Stimulated activated CD8-positive, alpha-beta memory T cell treated with anti-CD3 and anti-CD28 coated beads, Interleukin-7, amount 100 ng/mL, for 1 hour (primary cell): Measurements from ENCODE around the gene PSG2.
"Not testable (repeated sequence)": the region's sequence is repeated elsewhere in the genome, so short reads cannot be mapped to it uniquely, and the experiment has no call there.

Experiments used
- DNase-seq, 2 donors: peaks; one replicate each; pipeline ENCODE4 v3.0.0-alpha.2; 2020; ENCODE audit warnings: low read depth in 2 of 2

Gene PSG2

DNA sequence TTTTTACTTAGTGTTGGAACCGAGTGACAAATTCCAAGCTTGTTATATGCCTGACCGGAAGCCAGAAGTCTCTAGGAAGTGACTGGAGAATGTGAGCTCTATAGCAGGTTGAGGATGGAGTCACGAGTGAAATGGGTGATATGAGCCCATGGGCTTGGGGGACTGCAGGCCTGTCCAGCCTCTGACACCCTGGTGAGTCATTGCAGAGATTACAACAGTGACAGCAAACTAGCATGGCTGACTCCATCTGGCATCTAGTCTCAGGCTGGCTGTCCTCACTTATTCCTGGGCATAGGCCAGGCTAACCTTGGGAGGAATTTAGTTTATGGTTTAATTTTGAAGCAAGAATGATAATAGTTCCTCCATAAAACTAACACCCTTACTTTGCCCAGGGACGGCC is 4.6 kb downstream of the PSG2 start:
- not testable (repeated sequence) for DNase-seq

DNA sequence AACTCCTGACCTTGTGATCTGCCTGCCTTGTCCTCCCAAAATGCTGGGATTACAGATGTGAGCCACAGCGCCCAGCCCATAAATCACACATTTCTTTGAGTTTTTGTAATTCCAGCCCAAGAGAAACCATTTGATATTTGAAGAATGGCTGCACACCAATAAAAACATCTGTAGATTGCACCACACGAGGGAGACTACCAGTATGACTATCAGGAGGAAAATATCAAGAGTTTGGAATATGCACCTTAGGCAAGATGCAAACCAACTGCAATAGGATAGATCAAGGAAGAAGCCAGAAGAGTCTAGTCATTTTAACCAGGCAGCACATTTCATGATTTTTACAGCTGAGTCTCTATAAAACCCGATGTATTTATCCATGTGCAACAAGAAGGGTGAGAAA is 20.1 kb downstream of the PSG2 start:
- DNase-seq: not testable (repeated sequence)

DNA sequence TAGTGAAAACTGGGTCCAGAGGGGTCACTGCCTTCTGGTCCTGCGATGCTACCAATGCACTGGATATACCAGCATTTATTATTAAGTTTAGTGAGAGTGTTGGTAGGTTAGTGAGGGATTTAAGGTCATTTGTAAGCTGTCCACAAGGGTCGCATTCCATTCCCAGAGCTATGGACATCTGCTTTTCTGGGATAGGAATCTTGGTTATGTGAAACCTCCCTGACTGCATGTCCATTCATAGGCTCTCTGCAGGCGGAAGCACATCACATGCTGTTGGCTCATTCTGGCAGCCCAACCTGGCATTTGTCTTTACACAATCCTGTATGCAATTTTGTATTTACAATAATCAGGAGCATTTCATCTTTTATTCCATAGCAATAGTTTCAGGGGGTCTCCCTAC is 21.2 kb downstream of the PSG2 start:
- not testable (repeated sequence) for DNase-seq

DNA sequence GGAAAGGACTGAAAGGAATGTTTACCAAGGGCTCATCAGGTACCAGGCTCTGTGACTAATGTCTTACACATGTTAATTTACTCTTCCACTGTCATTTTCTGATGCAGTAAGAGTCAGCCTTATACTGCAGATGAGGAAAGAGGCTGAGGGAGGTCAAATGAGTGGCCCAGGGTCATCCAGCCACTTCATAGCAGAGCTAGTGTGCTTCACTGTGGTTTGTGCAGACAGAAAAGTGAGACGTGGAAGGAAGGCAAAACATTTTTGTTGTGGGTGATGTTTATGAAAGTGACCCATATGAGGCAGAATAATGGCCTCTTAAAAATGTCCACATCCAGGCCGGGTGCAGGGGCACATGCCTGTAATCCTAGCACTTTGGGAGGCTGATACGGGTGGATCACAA is 22.2 kb downstream of the PSG2 start:
- DNase-seq: not testable (repeated sequence)

DNA sequence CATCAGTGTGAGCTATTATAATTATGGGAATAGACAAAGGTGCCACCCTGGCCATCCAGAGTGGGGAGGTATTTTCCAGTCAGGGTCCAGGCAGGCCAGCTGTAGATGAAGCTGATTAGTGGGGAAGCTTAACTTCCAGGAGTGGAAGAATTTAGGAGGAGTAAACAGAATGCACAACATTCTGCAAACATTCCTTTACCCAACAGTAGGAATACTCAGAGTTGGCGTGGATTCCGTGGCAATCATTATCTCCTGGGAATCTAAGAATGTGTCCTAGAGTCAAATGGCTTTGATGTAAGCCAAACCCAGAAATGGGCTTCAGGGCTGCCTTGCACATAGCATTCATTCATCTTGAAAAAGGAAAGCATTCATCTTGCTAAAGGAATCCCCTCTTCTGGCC is 23.0 kb downstream of the PSG2 start:
- DNase-seq: not testable (repeated sequence)

DNA sequence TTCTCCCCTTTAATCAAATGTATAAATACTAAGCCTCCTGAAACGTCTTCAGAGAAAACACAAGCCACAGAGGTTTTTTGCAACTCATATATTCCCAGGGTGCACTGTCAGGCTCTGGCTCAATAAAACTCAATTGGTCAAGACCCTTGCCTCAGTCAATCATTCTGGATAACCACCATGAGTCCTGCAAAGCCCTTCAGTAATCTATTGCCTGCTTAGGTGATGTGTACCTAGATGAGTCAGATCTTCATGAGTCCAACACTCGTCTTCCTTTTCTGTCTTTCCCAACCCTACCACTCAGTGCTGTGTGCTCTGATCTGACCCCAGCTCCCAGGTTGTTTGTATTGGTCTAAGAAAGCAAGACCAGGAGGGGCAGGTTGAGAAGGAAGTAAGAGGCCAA is 24.1 kb downstream of the PSG2 start:
- not testable (repeated sequence) for DNase-seq

DNA sequence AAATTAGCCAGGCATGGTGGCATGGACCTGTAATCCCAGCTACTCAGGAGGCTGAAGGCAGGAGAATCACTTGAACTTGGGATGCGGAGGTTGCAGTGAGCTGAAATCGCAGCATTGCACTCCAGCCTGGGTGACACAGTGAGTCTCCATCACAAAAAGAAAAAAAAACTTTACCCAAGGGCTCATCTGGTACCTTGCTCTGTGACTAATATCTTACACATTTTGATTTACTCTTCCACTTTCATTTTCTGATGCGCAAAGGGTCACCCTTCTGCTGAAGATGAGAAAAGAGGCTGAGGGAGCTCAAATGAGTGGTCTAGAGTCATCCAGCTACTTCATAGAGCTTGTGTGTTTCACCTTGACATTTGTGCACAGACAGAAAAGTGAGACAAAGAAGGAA is 34.5 kb downstream of the PSG2 start:
- DNase-seq: not testable (repeated sequence)

DNA sequence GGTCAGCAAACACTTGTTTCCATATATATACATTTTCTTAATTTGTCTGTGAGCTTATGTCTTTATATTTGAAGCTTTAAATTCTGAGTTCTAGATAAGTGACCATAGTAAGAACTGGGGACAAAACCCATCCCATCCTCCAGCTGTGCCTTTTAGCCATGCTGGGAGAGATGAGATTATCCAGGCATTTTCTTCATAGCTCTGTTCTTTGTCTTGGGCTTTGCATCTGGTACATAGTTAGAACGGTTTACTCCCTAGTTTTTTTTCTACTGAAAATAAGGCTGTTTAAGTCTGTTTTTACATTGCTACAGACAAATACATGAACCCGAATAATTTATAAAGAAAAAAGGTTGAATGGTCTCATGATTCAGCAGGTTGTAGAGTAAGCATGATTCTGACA is 35.9 kb downstream of the PSG2 start:
- DNase-seq: not testable (repeated sequence)

DNA sequence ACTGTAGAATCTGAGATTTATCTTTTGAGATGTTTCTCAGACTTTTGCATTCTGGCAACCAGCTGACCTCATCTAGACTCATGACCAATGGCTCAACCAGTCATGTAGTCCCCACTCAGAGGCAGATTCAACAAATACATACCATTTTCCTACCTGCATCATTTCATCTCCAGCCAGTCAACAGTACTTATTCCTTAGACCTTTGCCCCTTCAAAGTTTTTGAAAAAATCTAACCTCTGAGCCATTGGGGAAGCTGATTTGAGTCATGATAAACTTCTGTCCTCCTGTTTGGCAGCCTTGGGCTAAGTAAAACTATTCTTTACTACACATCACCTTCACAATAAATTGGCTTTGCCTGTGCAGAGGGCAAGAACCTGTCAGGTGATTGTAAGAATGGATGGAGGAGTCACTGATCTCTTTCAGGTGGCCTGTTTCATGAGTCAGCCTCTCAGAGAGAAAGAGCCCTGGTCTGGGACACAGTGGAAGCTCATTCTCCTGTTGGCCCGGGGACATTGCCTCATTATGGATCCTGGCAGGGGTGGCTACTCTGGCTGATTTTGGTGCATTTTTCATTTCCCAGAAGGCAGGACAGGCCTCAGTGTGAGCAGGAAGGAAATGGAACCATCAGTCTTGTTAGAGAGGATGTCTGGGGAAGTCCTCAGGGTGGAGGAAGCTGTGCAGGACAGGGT is 38.9 kb downstream of the PSG2 start:
- DNase-seq: not testable (repeated sequence)

DNA sequence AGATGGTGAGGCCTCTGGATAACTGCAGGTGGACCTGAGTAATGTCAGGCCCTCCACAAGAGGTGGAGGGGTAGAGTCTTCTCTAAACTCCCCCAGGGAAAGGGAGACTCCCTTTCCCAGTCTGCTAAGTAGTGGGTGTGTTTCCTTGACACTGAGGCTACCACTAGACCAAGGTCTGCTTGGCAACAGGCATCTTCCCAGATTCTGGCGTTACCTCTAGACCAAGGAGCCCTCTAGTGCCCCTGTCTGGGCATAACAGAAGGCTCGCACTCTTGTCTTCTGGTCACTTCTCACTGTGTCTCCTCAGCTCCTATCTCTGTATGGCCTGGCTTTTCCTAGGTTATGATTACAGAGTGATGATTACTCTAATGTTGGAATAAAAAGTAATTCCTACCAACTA is 50.9 kb downstream of the PSG2 start:
- DNase-seq: not testable (repeated sequence)

DNA sequence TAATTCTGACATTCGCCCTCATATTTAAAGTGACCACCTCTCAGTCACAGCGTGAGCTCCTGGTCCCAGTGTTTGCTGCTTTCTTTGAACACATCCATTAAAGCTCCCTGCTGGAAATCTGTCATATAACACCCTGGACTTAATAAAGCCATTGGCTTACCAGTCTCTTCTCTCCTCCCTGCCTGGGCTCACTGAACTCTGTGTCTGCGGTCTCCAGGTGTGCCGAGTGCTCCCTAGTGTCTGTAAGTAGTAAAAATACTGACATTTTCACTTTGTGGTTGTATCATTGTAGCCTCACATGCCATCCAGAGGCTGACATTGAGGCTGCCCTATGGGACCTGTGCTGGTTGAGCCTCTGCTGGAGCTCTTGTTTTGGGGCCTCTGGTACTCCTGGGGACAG is 53.6 kb downstream of the PSG2 start:
- no peak for DNase-seq

DNA sequence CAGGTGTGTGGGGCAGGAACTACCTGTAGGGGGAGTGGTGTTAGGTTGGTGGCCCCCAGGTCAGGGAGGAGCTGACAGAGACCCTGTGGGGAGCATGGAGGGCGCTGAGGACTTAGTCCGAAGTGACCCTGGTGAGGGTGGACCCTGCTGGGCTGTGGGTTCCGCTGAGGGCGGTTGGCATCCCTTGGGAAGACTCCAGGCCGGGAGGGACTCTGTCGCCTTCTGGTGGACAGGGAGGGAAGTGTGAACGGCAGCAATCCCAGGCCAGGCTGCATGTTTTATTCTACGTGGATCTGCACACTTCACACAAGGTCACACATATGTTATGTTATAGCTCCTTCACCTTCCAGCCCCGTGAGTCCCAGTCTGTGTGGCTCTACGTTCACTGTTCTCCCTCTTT is 54.5 kb downstream of the PSG2 start:
- not testable (repeated sequence) for DNase-seq

DNA sequence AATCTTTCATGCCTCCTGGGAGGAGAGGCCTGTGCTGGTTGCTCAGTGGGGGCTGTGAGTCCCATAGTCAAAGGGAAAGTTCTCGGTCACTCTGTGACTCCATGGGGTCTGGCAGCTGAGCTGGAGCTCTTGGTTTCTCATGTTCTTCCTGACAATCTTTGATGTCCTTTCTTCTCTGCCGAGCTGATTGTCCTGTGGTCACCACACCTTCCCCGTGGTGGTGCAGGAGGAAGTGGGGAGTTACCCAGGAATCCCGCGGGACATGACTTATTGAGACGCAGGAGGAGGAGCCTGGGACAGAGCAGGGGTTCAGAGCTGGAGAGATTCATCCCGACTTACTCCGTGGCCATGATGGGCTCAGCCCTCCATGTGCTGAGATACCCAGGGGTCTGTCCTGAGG is 55.4 kb downstream of the PSG2 start:
- not testable (repeated sequence) for DNase-seq

DNA sequence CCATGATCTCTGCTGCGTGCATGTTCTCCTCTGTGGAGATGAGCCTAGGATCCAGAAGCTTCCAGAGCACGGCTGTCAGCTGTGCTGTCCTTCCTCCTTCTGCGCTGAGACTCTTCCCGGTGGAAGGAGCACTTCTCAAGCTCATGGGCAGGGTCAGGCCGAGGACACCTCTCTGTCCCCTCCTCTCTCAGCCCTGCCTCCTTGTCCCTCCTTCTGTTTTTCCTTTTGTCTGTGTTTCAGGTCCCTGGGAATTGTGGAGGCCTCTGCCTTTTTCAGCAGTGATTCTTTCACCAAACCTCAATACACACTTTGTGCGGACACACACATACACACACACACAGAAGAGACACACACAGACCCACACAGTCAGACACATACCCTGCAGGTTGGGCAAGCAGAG is 56.1 kb downstream of the PSG2 start, which contains the start of gene PSG11:
Gene PSG11, minus strand, starts transcription at position 101 of the 400 bp plus-strand sequence. Its CDS starts 97 bp downstream, at position 4.
- not testable (repeated sequence) for DNase-seq

DNA sequence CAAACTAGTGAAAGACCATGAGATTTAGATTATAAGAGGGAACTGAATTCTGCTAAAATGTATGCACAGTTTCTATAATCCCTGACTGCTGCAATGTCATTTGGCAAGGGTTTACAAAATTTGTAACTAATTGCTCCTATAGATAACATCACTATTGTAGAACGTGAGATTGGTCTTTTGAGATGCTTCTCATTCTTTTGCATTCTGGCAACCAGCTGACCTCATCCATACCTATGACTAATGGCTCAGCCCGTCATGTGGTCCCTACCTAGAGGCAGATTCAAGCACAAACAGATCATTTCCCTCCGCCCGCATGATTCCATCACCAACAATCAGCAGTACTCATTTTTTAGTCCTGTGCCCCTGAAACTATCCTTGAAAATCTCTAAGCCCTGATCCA is 60.4 kb downstream of the PSG2 start:
- DNase-seq: not testable (repeated sequence)

DNA sequence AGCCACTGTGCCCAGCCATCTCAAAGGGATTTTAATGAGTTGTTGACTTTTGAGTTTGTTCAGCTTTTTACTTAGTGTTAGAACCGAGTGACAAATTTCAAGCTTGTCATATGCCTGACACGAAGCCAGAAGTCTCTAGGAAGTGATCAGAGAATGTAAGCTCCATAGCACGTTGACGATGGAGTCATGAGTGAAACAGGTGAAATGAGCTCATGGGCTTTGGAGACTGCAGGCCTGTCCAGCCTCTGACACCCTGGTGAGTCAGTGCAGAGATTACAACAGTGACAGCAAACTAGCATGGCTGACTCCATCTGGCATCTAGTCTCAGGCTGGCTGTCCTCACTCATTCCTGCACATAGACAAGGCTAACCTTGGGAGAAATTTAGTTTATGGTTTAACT is 60.9 kb downstream of the PSG2 start:
- DNase-seq: not testable (repeated sequence)

DNA sequence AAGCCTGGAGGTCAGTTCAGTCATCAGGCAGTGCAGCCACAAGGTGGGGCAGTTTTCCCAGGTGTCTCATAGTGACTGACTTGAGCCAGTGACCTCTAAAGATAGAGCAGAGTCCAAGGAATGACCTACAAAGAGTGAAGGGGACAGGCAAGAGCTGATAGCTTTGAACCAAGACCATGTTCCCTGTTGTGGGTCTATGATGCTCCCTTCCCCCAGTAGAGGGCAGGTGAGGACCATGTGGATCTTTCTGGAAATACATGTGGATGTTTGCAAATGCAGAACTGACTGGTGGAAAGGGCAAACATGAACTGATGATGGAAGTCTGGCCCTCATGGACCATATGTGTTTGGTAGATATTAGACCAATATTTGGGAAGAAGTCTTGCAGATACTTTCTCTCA is 62.9 kb downstream of the PSG2 start:
- DNase-seq: not testable (repeated sequence)
